Measurements from ENCODE around the gene NELFA.

NELFA gene

DNA sequence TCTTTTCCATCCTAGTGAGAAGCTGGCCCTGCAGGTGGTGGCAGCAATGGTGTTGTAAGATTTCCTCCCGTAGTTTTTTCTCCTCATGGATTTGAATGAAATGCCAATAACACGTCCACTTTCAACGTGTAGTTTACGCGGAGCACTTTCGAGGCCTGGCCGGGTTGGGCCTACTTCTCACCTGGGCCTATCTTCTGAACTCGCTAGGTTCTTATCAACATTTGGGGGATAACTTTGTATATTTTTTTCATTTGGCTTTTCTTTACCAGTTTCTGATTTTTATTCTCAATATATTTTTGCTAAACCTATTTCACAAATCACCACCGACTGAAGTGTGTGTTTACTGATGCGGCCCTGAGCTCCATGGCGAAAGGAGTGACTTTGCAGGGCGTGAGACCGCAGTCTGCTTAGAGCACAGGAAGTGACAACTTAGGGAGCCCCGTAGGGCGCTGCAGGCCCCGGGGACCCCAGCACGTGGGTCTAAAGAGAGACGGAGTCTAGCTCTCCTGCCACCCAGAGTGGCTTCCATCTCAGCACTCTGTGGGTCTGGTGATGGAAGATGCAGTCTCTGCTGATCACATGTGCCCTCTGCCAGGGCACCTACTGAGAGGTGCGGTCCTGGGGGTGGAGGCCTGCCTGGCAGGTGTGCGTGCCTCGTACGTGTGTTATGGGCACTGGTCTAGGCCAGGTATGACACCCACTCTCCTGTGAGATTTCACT is 29.1 kb downstream of the NELFA start:
- no peak for TF ChIP-seq YY1 (IDR thresholded peaks at IDR 0.05; ENCODE audit: low read depth)
- no peak for TF ChIP-seq FOXM1 (IDR thresholded peaks at IDR 0.05; ENCODE audit: borderline replicate concordance, low read depth)
- TF ChIP-seq RAD21 (IDR thresholded peaks at IDR 0.05; ENCODE audit: low read depth): no peak
- no peak for TF ChIP-seq CEBPB (IDR thresholded peaks at IDR 0.05)
- TF ChIP-seq TEAD4 (IDR thresholded peaks at IDR 0.05): no peak
- TF ChIP-seq TCF12 (IDR thresholded peaks at IDR 0.05; ENCODE audit: low read depth): no peak
- TF ChIP-seq EGR1 (IDR thresholded peaks at IDR 0.05): no peak
- no peak for TF ChIP-seq CREB1 (IDR thresholded peaks at IDR 0.05; ENCODE audit: low read depth)

DNA sequence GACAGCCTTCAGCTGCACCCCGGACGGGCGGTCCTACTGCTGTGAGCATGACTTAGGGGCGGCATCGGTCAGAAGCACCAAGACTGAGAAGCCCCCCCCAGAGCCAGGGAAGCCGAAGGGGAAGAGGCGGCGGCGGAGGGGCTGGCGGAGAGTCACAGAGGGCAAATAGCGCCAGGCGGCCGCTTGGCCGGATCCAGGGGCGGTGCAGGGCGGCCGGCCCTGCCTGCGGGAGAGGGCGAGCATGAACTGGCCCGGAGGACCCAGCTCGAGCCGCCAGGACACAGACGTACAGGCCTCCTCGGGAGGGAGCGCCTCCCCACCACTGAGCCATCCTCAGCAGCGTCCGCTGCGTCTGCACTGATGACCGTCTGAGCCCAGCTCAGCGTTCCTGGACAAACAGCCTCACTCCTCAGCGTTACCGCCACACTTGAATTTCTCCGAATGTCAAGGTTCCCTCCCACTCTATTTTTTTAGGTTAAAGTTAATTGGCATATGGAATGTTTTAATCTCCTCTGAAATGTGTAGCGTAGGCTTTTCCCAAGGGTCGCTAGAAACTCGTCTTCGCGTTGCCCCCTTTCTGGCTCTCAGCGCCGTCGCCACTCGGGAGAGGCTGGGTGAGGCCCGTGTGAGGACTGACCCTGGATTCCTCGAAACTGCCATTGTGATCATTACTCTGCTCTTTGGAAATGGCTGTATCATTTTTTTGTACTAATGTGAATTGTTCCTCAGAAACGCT is 29.9 kb downstream of the NELFA start:
- no peak for TF ChIP-seq CREB1 (IDR thresholded peaks at IDR 0.05; ENCODE audit: low read depth)
- TF ChIP-seq ZBTB7A (IDR thresholded peaks at IDR 0.05; ENCODE audit: low read depth): no peak
- TF ChIP-seq REST (IDR thresholded peaks at IDR 0.05; ENCODE audit: low read depth): no peak
- TF ChIP-seq YY1 (IDR thresholded peaks at IDR 0.05; ENCODE audit: low read depth): no peak
- TF ChIP-seq EP300 (IDR thresholded peaks at IDR 0.05; ENCODE audit: borderline replicate concordance): no peak
- TF ChIP-seq USF1 (IDR thresholded peaks at IDR 0.05): no peak
- no peak for TF ChIP-seq NFIC (IDR thresholded peaks at IDR 0.05)
- no peak for TF ChIP-seq RAD21 (IDR thresholded peaks at IDR 0.05; ENCODE audit: low read depth)
- TF ChIP-seq MAX (IDR thresholded peaks at IDR 0.05): no peak
- TF ChIP-seq TAF1 (IDR thresholded peaks at IDR 0.05; ENCODE audit: low read depth): no peak
- TF ChIP-seq TEAD4 (IDR thresholded peaks at IDR 0.05): no peak

GRCh38 chr4:1978226-1978625 is 30.5 kb downstream of the NELFA start:
- TF ChIP-seq CEBPB (IDR thresholded peaks at IDR 0.05): no peak

DNA sequence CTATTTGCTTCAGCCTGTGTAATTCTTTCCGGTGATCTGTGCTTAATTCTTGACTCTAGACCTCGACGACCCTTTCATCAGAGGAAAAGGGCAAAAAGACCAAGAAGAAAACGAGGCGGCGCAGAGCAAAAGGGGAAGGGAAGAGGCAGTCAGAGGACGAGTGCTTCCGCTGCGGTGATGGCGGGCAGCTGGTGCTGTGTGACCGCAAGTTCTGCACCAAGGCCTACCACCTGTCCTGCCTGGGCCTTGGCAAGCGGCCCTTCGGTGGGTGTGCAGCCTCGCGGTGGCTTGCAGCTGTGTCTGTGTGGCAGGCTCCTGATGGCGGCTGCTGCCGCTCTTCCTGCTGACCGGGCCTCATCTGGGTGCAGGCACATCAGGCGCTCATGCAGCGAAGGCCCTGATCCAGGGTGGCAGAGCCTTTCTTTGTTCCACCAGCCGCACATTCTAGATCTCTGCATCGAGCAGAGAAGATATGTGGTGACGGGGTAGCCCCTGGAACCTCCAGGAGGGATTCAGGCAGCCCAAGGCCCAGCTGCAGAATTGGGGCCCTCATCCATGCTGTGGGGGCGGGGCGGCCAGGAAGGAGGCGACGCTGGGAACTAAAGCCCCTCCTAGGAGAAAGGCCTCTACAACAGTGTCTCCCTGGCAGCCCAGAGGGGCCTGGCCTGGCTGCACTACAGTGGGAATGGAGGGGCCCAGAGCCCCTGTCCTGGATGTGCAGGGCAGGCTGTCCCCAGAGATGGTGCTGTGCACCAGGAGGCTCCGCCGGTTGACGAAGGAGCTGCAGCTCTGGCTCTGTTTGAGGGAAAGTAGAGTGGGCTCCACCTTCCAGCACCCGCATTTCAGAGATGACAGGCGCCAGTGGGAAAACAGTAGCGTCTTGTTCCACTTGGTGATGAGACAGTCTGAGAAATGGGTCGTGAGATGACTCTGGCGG is 32.1 kb downstream of the NELFA start:
- TF ChIP-seq RAD21 (IDR thresholded peaks at IDR 0.05; ENCODE audit: low read depth) (no peak), REST (IDR thresholded peaks at IDR 0.05; ENCODE audit: low read depth) (no peak), EP300 (IDR thresholded peaks at IDR 0.05; ENCODE audit: borderline replicate concordance) (no peak), MAX (IDR thresholded peaks at IDR 0.05) (no peak), CEBPB (IDR thresholded peaks at IDR 0.05) (no peak), FOXM1 (IDR thresholded peaks at IDR 0.05; ENCODE audit: borderline replicate concordance, low read depth) (no peak), TEAD4 (IDR thresholded peaks at IDR 0.05) (no peak), TAF1 (IDR thresholded peaks at IDR 0.05; ENCODE audit: low read depth) (no peak), NFIC (IDR thresholded peaks at IDR 0.05) (no peak), EGR1 (IDR thresholded peaks at IDR 0.05) (no peak), YY1 (IDR thresholded peaks at IDR 0.05; ENCODE audit: low read depth) (no peak), CREB1 (IDR thresholded peaks at IDR 0.05; ENCODE audit: low read depth) (no peak)

DNA sequence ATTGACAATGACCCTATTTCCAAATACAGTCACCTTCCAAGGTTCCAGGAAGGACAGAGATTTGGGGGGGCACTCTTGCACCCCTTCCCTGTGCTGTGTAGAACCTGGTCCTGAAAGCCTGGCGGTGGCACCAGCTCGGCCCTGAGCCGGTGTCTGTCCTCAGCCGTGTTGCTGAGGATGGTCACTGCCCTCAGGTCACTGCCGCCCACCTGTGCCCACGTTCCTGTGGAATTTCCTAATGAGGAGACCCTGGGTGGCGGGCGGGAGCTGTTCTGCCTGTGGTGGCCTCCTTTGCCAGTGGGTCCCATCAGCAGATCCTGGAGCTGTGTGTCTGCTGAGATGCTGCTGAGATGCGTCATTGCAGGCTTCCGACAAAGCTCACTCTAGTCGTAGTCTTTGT is 32.9 kb downstream of the NELFA start:
- no peak for TF ChIP-seq USF1 (IDR thresholded peaks at IDR 0.05)
